Gastroesophageal sphincter (tissue), 3 donors: Measurements from ENCODE around the gene IBA57.

Experiments
- CTCF ChIP-seq, 4 experiments: fragments of 200-600 bp in 2 of 4; fragments of 450-650 bp in 2 of 4; sonication (generic) in 1 of 4; IDR thresholded peaks; one replicate each; pipeline ENCODE4 v1.5.1; 2017 to 2019; ENCODE audit warnings: antibody characterized with exemption in 4 of 4, mild to moderate bottlenecking in 2 of 4, moderate library complexity in 2 of 4
- EP300 ChIP-seq: sonication (generic); formaldehyde crosslinking; IDR thresholded peaks from one replicate; pipeline ENCODE4 v1.6.1; 2017; ENCODE audit warnings: antibody characterized with exemption, mild to moderate bottlenecking
- POLR2A ChIP-seq, 2 donors: fragments of 450-650 bp; IDR thresholded peaks; one replicate each; pipeline ENCODE4 v1.6.1; 2017; ENCODE audit warnings: antibody characterized with exemption in 2 of 2, mild to moderate bottlenecking in 2 of 2, moderate library complexity in 1 of 2
- POLR2AphosphoS5 ChIP-seq: sonication (generic); formaldehyde crosslinking; IDR thresholded peaks from one replicate; pipeline ENCODE4 v1.6.1; 2017; ENCODE audit warnings: antibody characterized with exemption

- TF ChIP-seq POLR2AphosphoS5 (no peak), CTCF (IDR thresholded peaks at IDR 0.05) (no peak), POLR2A (IDR thresholded peaks at IDR 0.05) (no peak), EP300 (no peak)
Observed at GRCh38 chr1:228228601-228229074, 63.0 kb downstream of the IBA57 start.
